Keratinocyte (primary cell): Measurements from ENCODE around the gene RANBP17.

ENCODE experiments used
- EZH2 ChIP-seq: IDR thresholded peaks from one replicate; pipeline ENCODE4 v1.6.1; 2012; ENCODE audit warnings: inconsistent platforms, mild to moderate bottlenecking, low read length, moderate library complexity
- TF ChIP-seq, protein P1 (sequence below), 3 experiments: IDR thresholded peaks in 1 of 3; conservative IDR thresholded peaks in 1 of 3; optimal IDR thresholded peaks in 1 of 3; 2 replicates in 2 of 3; 3 replicates in 1 of 3; pipeline versions ENCODE3 to v1.5.1; 2011; ENCODE audit warnings: low read length in 3 of 3, mild to moderate bottlenecking in 3 of 3, moderate library complexity in 2 of 3, control low read depth in 1 of 3, inconsistent platforms in 1 of 3; ENCODE audit not compliant: insufficient read depth in 2 of 3; ENCODE audit errors: extremely low read depth in 1 of 3

DNA sequence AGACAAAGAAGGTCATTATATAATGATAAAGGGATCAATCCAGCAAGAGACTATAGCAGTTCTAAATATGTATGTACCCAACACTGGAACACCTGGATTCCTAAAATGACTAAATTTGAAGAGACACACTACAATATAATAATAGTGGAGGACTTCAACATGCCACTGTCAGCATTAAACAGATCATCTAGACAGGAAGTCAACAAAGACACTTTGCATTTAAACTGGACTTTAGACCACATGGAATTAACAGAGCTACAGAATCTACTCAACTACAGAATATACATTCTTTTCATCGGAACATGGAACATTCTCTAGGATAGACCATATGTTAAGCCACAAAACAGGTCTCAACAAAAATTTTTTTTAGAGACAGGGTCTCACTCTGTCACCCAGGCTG lies 388.9 kb downstream of the RANBP17 start:
- TF ChIP-seq, protein P1, sequence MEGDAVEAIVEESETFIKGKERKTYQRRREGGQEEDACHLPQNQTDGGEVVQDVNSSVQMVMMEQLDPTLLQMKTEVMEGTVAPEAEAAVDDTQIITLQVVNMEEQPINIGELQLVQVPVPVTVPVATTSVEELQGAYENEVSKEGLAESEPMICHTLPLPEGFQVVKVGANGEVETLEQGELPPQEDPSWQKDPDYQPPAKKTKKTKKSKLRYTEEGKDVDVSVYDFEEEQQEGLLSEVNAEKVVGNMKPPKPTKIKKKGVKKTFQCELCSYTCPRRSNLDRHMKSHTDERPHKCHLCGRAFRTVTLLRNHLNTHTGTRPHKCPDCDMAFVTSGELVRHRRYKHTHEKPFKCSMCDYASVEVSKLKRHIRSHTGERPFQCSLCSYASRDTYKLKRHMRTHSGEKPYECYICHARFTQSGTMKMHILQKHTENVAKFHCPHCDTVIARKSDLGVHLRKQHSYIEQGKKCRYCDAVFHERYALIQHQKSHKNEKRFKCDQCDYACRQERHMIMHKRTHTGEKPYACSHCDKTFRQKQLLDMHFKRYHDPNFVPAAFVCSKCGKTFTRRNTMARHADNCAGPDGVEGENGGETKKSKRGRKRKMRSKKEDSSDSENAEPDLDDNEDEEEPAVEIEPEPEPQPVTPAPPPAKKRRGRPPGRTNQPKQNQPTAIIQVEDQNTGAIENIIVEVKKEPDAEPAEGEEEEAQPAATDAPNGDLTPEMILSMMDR (optimal IDR thresholded peaks at IDR 0.05 in 1 of 3, IDR thresholded peaks at IDR 0.05 in 1 of 3, conservative IDR thresholded peaks at IDR 0.05 in 1 of 3; ENCODE audit: extremely low read depth in 1 of 3, insufficient read depth in 2 of 3, low read length in 3 of 3) = no peak
- TF ChIP-seq EZH2 = no peak
